GM18868 (cell line): ENCODE measurements around the gene MAP4K5.
A peak's percentile ranks its signal among the peaks of the same experiment; 100 is the strongest.
"Not testable (repeated sequence)": the region's sequence is repeated elsewhere in the genome, so short reads cannot be mapped to it uniquely, and the experiment has no call there.

Source experiments
- ATAC-seq: cut with Tn5 transposase; IDR thresholded peaks from one replicate; pipeline ENCODE4 v1.9.1; 2021; ENCODE audit warnings: mild to moderate bottlenecking, moderate library complexity; ENCODE audit not compliant: unreplicated experiment

MAP4K5 gene

DNA sequence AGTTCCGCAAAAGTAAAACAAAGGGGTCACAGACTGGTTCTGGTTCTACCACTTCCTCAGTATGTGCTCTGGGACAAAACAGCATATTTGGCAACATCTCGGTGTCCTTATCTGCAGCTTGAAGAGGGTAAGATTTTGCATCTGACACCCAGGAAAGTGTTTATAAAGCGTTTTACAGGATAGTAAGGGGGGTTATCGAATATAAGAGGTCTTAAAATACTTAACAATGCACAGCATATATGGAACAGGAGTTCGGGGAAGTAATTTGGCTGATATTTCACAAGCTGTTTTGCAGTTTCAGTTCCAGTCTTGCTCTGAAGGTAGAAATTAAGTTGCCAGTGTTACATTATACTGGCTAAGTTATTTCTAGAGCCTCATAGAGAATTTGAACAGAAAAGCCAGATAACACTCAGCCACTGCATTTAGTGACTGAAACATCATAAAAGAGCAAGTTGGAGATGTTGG is 904 bp upstream of the MAP4K5 start:
- peak; percentile 21 for ATAC-seq

DNA sequence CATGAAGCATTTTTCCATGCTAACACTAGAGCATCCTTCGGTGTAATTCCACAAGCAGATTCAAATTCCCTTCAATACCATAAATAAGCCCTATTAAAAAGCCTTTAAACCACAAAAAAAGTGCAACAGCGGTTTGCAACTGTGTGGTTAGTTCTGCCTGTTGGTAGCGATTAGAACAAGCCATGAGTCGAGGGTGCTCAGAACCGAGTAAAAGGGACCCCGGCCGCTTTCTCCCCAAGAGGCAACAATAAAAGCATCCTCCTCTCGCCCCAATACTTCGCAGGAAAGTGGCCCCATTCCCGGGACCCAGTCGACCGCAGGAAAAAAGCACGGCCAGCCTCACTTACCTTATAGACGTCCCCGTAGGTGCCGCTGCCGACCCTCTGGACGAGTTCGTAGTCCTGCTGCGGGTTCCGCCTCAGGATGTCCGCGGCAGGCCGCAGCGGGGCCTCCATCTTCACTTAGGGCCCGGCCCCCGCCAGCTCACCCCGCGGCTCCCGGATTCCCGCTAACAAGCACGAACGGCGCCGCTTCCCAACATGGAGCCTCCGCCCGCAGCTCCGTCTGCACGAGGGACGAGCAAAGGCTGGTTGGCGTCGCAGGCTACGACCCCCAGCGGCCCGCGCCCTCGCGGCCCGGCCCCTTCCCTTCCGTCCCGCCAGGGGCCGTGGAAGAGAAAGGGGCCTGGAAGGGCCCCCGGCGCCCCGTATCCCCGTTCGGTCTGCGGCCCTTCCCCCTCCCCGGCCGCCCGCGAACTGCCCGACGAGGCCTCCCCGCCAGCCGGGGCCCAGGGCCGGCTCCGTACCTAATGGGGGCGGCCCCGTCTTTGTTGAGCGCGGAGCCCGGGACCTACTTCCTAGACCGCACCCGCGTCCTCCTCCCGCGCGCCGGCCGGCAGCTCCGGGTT is 521 bp downstream of the MAP4K5 start:
- ATAC-seq: peak; percentile 41

DNA sequence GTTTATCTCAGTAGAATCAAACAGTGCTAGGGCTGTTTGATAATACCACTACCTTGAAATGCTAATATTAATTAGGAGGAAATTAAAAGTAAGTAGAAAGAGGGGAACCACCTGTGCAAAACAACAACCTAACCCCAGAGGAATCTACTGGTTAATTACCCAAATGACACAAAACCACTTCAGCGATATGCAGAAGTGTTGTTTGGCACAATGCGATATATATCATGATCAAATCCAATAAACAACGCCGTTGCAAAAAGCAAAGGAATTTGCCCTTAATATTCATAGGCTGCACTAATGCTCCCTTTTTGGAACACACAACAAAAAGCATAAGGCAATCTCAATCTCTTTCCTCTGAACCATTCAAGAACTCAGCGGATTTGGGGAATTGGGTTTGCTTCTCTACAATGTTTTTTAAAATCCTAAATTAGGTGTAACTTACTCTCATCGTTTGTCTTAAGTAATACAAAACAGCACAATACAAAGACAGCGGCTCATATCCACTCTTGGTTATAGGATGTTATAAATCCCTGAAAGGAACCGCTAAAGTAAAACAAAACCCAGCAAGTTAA is 1.5 kb downstream of the MAP4K5 start:
- ATAC-seq: no peak

DNA sequence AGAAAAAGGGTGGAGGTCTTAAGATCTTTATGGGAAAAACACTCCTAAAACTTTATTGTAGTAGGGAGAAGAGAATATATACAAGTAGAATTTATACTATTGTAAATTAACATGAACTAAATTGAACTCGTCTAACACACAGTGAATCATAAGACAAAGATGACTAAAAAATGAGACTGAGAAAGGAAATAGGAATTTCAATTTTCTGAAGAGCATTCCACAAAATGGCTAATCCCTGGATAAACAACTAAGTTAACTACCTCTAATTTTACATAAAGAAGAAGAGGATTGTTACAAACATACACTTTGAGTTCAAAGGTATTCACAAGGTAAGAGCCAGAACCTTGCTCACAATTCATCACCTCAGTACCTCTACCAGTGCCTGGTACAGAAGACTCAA is 2.0 kb downstream of the MAP4K5 start:
- no peak for ATAC-seq

DNA sequence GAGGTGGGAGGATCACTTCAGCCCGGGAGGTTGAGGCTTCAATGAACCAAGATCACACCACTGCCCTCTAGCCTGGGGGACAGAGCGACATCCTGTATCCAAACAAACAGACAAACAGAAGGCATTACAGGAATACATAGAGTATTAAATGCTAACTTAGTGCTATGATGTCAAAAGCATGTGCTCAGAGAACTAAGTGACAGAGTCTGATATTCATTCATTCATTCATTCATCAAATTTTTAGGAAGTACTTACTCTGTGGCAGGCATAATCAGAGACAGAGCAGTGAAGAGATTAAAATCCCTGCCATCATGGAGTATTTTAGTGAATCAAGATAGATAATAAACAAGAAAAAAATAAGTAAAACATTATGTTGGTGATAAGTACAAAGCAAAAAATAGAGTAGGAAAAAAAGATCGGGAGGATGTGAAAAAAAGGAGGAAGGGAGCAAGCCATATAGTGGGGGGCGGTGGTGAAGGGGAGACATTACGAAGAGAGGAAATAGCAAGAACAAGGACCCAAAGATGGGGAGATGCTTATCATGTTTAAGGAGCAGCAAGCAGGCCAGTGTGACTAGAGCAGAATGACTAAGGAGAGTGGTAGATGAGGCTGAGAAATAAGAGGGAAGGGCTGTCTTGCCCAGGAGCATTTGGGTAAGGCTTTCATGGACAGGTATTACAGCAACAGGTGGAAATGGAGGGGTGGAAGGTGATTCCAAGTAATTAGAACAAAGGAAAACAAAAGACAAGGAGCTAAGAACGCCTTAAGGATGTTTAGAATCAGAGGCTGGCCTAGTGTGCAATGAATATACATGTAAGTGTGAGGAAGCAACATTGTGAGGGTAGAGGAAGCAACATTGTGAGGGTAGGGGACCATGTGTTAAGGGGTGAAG is 2.8 kb downstream of the MAP4K5 start:
- no peak for ATAC-seq

DNA sequence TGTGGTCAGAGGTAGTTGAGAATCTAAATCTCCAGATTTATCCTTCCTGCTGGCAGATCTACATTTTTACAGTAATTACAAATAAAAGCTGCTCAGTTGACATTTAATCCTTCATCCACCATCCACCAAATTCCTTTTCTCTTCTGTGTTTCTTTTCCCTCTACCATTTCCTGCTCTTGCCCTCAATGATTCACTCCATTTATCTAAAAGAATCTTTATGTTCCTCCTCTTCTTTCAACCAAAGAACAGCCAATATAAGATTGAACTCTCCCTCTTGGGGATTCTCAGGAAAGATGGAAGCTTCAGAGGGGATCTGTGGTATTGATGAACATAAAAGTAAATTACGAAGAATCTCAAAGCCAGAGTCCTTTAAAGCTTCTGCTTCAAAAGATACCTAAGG is 4.4 kb downstream of the MAP4K5 start:
- no peak for ATAC-seq

DNA sequence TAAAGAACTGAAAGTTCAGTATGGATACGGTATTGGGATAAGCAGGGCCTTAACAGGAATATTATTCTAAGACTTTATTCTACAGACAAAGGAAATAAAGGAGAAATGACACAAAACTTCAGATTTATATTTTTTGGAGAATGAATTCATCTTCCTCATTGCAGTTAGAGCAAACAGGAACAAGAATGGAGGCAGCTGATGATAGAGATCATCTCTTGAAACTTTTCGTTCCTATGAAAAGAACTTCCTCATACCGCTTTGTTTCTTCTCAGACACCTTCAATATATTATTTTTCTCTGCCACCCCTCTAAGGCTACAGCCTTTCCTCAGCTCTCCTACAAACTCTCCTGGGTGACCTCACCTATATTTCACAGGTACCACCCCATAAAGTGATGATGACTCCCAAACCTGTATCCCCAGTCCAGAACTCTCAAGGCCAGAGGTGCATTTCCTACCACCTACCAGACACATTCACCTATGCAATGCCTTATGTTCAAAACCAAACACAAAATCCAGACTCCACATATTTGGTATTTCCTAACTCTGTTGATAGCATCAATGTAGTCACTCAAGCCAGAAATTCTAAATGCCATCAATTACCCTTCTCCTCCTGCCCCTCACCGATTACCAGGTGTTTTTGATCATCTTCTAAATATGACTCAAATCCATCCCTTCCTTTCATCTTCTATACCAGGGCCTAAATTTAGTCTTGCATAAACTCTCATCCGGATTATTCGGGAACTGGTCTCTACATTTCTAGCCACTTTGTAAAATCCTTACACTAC is 7.4 kb downstream of the MAP4K5 start:
- no peak for ATAC-seq

DNA sequence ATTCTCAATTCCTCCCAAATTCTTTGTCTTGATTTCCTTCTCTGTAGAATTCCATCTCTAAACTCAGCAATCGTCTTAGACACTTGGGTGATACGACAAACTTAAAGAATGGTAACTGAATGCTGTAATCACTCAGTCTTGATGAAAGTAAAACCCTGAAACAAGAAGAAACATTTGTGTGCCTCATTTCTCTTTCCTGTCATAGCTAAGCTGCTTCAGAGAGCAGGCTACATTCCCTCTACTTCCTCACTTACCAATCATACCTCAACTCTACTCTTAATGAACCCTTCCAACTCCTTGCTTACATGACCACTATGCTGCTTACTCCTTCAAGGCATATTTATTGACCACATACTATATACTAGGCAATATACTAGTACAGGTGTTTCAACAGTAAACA is 8.3 kb downstream of the MAP4K5 start:
- peak; percentile 35 for ATAC-seq

DNA sequence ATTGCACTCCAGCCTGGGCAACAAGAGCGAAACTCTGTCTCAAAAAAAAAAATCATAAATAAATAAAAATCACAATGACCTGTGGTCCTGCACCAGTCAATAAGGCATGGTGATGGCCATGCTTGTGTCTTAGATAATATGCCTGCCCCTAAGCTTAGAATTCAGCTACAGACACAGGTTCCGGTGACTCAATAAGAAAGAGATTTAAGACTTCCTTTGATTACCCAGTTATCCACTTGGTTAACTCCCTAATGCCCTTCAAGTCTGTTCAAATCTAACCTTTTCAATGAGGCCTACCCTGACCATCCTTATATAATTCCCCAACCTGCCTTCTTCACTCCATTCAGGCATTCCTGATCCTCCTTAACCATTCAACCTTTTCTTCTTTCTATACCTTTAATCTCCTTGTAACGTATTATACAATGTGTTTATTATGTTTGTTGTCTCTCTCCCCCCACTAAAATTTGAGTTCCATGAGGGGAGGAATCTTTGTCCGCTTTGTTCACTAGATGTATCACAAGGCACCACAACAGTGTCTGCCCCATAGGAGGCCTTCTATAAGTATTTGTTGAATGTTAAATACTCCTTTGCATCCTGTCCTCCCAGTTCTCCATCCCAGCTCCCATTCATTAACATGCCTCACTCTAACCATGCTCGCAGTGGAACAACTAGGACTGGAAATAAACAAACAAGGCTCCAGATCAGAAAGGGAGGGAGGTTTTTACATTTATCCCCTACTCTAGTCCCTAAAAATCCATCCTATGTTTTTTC is 8.9 kb downstream of the MAP4K5 start:
- ATAC-seq: no peak

DNA sequence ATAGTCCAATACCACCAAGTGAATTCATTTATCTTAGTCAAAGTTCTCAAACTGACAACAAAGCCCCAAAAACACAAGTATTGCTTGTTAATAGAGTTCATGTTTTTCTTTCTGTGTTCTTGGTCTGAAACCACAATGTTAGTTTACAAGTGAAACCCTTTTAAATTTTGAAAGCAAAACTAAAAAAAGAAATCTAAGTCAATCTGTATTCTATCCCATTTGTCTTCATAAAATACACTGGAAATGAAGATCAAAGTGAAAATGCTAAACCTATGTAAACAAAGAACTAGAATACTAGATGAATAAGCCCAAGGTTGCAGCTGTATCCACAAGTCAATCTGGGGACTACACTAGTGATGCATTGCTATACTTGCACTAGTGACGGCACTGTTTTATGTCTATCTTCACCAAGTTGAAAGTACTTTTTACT is 10.4 kb downstream of the MAP4K5 start:
- ATAC-seq: peak; percentile 68

DNA sequence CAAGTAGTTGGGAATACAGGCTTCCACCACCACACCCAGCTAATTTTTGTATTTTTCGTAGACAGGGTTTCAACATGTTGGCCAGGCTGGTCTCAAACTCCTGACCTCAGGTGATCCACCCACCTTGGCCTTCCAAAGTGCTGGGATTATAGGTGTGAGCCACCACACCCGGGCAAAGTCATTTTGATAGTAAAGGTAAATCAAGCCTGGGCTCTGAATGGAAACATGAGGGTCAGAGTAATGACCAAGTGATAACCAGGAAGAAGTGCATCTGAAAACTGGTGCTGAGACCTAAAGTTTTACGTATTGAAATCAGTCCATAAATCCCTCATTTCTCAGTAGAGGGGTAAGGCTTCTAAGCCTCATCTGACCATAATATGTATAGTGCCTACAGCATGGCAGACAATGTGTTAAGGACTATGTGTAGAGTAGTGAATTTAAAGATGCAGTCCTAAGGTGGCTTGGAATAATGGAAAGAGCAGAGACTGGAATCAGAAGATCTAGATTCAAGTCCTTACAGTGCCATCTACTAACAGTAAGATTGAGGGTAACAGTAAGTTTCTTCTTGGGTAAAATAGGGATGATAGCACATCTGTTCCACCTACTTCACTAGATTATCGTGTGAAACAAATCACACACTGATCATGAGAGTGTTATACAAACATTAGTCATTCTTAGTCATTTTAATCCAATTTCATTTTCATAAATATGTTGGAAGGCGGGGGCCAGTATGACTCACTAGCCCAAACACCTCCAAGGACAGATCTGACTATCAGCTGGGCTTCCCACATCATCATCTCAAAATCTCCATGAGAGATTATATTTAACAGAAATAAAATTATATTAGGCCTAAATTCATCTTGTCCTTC is 11.2 kb downstream of the MAP4K5 start:
- peak; percentile 79 for ATAC-seq

DNA sequence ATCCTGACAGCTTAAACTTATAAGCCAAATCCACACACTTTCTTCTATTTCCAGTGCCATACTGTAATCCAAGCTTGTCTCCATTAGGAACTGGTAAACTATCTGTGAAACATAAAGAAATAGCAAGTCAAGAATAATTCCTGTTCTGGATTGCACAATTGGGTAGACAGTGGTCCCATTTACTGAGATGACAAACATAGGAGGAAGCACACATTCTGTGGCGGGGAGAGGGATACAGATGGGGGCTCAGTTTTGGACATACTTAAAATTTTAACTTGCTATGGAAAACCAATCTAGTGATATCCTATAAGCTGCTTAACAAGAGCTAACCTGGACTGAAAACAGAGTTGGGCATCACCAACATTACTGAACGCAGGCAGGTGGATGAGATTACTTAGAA is 16.3 kb downstream of the MAP4K5 start:
- ATAC-seq: no peak

DNA sequence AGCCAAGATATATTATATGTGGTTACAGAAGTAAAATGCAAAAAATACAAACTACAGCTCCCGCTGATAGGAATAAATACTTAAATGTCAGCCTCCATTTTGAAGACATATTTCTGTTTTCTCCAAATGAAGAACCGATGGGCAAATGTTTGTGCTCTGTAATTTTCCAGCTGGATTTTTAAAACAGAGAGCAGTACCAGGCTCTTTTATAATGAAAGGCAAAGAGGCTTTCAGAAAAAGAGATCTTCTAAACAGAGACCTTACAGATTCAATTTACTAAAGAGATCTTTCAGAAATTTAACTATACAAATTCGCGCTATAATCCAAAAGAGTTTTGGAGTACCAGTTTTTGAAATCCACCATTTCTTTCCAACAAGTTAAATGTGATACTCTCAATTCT is 19.9 kb downstream of the MAP4K5 start:
- no peak for ATAC-seq

DNA sequence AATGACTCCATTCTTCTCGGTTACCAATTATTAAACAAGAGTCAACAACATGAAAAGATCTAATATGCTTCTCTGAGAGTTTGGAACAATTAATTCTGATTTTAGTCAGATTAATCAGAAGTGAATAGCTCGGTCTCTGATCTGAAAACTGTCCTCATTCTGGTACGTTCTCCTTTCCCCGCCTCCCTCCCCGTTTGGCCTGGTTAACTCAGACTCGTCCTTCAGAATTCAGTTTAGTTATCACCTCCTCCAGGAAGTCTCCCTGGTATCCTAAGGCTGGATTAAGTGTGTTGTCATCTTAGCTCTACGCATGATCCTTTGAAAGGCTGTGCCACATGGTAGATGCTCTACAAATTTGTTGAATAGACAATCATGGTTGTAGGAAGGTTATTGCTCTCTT is 22.2 kb downstream of the MAP4K5 start:
- ATAC-seq: no peak

DNA sequence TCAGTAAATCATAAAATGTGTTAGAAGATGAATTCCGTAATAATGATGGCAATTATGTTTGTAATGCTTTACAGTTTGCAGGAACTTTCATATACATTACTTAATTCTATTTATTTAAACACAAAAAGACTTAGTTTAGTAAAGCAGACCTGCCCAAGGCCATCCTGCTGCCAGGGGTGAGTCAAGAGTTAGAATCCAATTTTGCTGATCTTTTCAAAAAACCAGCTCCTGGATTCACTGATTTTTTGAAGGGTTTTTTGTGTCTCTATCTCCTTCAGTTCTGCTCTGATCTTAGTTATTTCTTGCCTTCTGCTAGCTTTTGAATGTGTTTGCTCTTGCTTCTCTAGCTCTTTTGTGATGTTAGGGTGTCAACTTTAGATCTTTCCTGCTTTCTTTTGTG is 25.3 kb downstream of the MAP4K5 start:
- ATAC-seq: not testable (repeated sequence)

DNA sequence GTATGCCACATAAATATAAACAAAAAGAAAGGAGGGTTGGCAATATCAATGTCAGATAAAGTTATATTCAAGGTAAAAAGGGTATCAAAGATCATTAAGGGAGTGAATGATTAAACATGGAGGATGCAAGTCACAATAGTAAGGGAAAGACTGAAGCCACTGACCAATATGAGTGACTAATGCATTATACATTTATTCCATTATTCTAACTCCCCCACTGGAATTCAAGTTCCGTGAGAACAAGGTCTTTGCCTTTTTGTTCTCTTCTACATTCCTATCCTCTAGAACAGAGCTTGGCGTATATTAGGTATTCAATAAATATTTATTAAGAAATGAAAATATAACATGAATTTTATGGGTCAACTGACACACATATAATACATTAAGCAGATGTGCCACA is 30.7 kb downstream of the MAP4K5 start:
- no peak for ATAC-seq

DNA sequence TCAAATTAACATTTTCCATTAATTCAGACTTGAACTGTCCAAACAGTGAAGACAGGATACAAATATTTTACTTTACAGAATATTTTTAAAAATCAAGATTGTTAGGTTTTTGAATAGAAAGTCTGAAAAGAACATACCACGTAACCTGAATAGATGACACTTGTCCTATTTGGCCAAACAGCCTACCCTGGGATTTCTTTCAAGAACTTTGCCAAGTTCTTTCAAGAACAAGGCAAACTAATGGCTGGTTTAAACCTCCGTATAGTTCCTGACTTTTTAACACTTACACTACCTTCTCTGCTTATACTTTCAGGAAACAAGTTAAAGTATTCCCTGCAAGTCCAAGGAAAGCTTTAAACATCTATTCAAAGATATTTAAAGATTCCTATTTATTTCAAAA is 35.0 kb downstream of the MAP4K5 start:
- no peak for ATAC-seq

DNA sequence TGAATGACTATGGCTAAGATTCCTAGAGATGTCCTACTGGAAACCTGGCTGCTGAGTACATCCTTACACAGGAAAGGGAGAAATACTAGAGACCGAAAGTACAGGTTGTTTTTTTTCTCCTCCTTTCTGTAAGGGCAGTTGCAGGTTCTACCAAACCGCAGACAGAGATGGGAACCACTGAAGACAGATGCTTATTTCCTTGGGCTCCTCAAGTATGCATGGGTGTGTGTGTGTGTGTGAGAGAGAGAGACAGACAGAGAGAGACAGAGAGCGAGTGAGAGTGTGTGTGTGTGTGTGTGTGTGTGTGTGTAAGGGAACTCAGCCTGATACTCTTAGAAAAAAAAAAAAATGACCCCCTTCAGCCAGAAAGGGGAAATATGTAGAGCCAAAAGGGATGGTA is 42.5 kb downstream of the MAP4K5 start:
- no peak for ATAC-seq

DNA sequence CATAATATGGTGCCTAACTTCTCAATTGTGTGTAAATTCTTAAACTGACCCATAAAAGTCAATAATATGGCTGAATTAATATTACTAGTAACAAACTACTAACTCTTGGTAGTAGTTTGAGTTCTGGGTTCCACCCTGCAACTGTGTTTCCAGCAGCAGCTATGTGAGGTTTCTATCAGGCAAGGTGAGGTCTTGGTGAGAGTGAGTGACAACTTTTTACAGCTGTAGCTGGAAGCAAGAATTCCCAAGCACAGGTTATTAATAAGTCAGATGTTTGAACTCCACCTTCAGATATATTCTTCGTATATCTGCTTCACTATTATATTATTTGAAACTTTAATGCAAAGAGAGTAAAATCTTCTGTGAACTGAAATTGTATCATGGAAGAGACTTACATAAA is 43.8 kb downstream of the MAP4K5 start:
- no peak for ATAC-seq
